Sigmoid colon (tissue), 7 donors: ENCODE results near the gene DIPK1A. TPM values are rescaled to one million over a fixed set of nuclear protein-coding genes. Genes with fewer than 3 reads are reported as not detected.

Experiments
- DNase-seq: peaks from one replicate; pipeline ENCODE4 v3.0.0-alpha.2; 2019
- H3K27ac ChIP-seq, 4 donors: fragments of 200-600 bp; sonication (generic); one replicate each; pipeline ENCODE4 v1.5.1; 2016 to 2019; ENCODE audit warnings: mild to moderate bottlenecking in 1 of 4
- H3K27me3 ChIP-seq, 3 donors: fragments of 200-600 bp; sonication (generic); one replicate each; pipeline ENCODE4 v1.5.1; 2019; ENCODE audit warnings: mild to moderate bottlenecking in 1 of 3
- H3K36me3 ChIP-seq, 4 donors: fragments of 200-600 bp; sonication (generic); one replicate each; pipeline ENCODE4 v1.5.1; 2016 to 2019
- H3K4me1 ChIP-seq, 4 donors: fragments of 200-600 bp; sonication (generic); one replicate each; pipeline ENCODE4 v1.5.1; 2017 to 2019
- H3K4me3 ChIP-seq, 4 donors: fragments of 200-600 bp; sonication (generic); one replicate each; pipeline ENCODE4 v1.5.1; 2017 to 2019; ENCODE audit warnings: mild to moderate bottlenecking in 2 of 4, moderate library complexity in 1 of 4
- H3K9me3 ChIP-seq, 4 donors: fragments of 200-600 bp in 3 of 4; sonication (generic) in 3 of 4; one replicate each; pipeline versions ENCODE4 v1.5.1 to v1.6.1; 2013 to 2019
- EP300 ChIP-seq, 4 donors: sonication (generic); formaldehyde crosslinking; IDR thresholded peaks; one replicate each; pipeline ENCODE4 v1.6.1; 2017; ENCODE audit warnings: antibody characterized with exemption in 4 of 4
- POLR2A ChIP-seq, 2 donors: fragments of 450-650 bp; IDR thresholded peaks; one replicate each; pipeline ENCODE4 v1.6.1; 2016; ENCODE audit warnings: antibody characterized with exemption in 2 of 2, mild to moderate bottlenecking in 2 of 2, moderate library complexity in 2 of 2
- POLR2AphosphoS5 ChIP-seq, 4 donors: sonication (generic); formaldehyde crosslinking; IDR thresholded peaks; one replicate each; pipeline ENCODE4 v1.6.1; 2017; ENCODE audit warnings: antibody characterized with exemption in 4 of 4
- WGBS, 2 donors: extraction: QIAGEN DNeasy Blood & Tissue Kit; methylation state at CpG; one replicate each; pipeline ENCODE4 v1.1.7; 2013; 5-methylcytosine and 5-hydroxymethylcytosine counted together
- intact Hi-C: fragments of 100-400 bp; cut with DNase I; formaldehyde crosslinking; loops from one replicate; pipeline ENCODE4 v1.15.1; 2023
- polyA plus RNA-seq, 3 donors: library from polyadenylated mRNA; stranded (reverse); fragments of 200-250 nt; gene quantifications; one replicate each; pipeline ENCODE4 v1.2.3, GENCODE V29; 2013
- total RNA-seq, 4 donors: library from RNA; depleted of rRNA; stranded (reverse); fragments of >200 nt; gene quantifications; one replicate each; pipeline ENCODE4 v1.1.0, GENCODE V29; 2016
- TF ChIP-seq, protein P1 (sequence below), 4 experiments: fragments of 450-650 bp in 3 of 4; fragments of 200-600 bp in 1 of 4; IDR thresholded peaks; one replicate each; pipeline ENCODE4 v1.5.1; 2016 to 2019; ENCODE audit warnings: antibody characterized with exemption in 4 of 4, mild to moderate bottlenecking in 3 of 4, moderate library complexity in 2 of 4
- donor health status: healthy with polysubstance abuse.
- donor health status: Bipolar disorder and iron deficiency.
- donor health status: healthy.

Gene DIPK1A
- total and polyA plus RNA-seq, 7 donors = 1.8 to 35.5 (median 19.1) TPM

- no peaks in the 10 kb centered on the region for H3K27me3 ChIP-seq
- peaks cover 0 to 21% (median 11%) of the 10 kb centered on the region in 4 donors for H3K4me1 ChIP-seq
- TF ChIP-seq POLR2AphosphoS5 (IDR thresholded peaks at IDR 0.05) = no peak
- no peak for TF ChIP-seq POLR2A (IDR thresholded peaks at IDR 0.05)
- TF ChIP-seq, protein P1, sequence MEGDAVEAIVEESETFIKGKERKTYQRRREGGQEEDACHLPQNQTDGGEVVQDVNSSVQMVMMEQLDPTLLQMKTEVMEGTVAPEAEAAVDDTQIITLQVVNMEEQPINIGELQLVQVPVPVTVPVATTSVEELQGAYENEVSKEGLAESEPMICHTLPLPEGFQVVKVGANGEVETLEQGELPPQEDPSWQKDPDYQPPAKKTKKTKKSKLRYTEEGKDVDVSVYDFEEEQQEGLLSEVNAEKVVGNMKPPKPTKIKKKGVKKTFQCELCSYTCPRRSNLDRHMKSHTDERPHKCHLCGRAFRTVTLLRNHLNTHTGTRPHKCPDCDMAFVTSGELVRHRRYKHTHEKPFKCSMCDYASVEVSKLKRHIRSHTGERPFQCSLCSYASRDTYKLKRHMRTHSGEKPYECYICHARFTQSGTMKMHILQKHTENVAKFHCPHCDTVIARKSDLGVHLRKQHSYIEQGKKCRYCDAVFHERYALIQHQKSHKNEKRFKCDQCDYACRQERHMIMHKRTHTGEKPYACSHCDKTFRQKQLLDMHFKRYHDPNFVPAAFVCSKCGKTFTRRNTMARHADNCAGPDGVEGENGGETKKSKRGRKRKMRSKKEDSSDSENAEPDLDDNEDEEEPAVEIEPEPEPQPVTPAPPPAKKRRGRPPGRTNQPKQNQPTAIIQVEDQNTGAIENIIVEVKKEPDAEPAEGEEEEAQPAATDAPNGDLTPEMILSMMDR (IDR thresholded peaks at IDR 0.05) = no peak
- TF ChIP-seq EP300 (IDR thresholded peaks at IDR 0.05) = no peak
- H3K9me3 ChIP-seq = no peaks in the 10 kb centered on the region
- intact Hi-C loops = no loop called here
- H3K4me3 ChIP-seq = no peak overlapping the region
- no peak for DNase-seq
- whole genome bisulfite sequencing, 2 donors = 88 to 90% methylated on average over 4 of the region's 4 CpGs
- no peak overlapping the region for H3K27ac ChIP-seq
- peaks cover 0 to 5% (median under 1%) of the 10 kb centered on the region in 4 donors for H3K36me3 ChIP-seq
Measured at GRCh38 chr1:92879316-92879968, 81.8 kb downstream of the DIPK1A start.

- Histone ChIP-seq H3K4me3 (no peak overlapping the region), H3K4me1 (peaks cover 0 to 21% (median 11%) of the 10 kb centered on the region in 4 donors), H3K27ac (no peak overlapping the region), H3K36me3 (peaks cover 0 to 16% (median 2%) of the 10 kb centered on the region in 4 donors), H3K9me3 (peaks cover 0 to 2% (median 0%) of the 10 kb centered on the region in 4 donors), H3K27me3 (no peaks in the 10 kb centered on the region)
- TF ChIP-seq POLR2A (IDR thresholded peaks at IDR 0.05) (no peak), POLR2AphosphoS5 (IDR thresholded peaks at IDR 0.05) (no peak), EP300 (IDR thresholded peaks at IDR 0.05) (no peak)
- TF ChIP-seq, protein P1 (IDR thresholded peaks at IDR 0.05) = no peak
- 16 to 55% methylated on average over 4 of the region's 4 CpGs for WGBS, 2 donors
- no peak for DNase-seq
- intact Hi-C loops = no loop called here
Measured at GRCh38 chr1:92877792-92878191, 83.5 kb downstream of the DIPK1A start.

GRCh38 chr1:92877081-92877711 is 84.1 kb downstream of the DIPK1A start:
- intact Hi-C loops = no loop called here
- WGBS, 2 donors = 8 to 38% methylated on average over 4 of the region's 4 CpGs
- DNase-seq = no peak
- H3K27me3 ChIP-seq = no peaks in the 10 kb centered on the region
- TF ChIP-seq, protein P1 (IDR thresholded peaks at IDR 0.05) = no peak
- TF ChIP-seq POLR2AphosphoS5 (IDR thresholded peaks at IDR 0.05) (no peak), POLR2A (IDR thresholded peaks at IDR 0.05) (no peak)
- H3K4me3 ChIP-seq = no peak overlapping the region
- peaks cover 0 to 16% (median 2%) of the 10 kb centered on the region in 4 donors for H3K36me3 ChIP-seq
- peaks cover 0 to 21% (median 11%) of the 10 kb centered on the region in 4 donors for H3K4me1 ChIP-seq
- H3K27ac ChIP-seq = no peak overlapping the region
- H3K9me3 ChIP-seq = peaks cover 0 to 5% (median 0%) of the 10 kb centered on the region in 4 donors

- intact Hi-C loops = no loop called here
- no peaks in the 10 kb centered on the region for H3K27me3 ChIP-seq
- 42 to 81% methylated on average over 4 of the region's 4 CpGs for WGBS, 2 donors
- peaks cover 0 to 16% (median 2%) of the 10 kb centered on the region in 4 donors for H3K36me3 ChIP-seq
- no peak overlapping the region for H3K27ac ChIP-seq
- DNase-seq = no peak
- peaks cover 0 to 5% (median 0%) of the 10 kb centered on the region in 4 donors for H3K9me3 ChIP-seq
- peaks cover 0 to 21% (median 11%) of the 10 kb centered on the region in 4 donors for H3K4me1 ChIP-seq
- TF ChIP-seq POLR2AphosphoS5 (IDR thresholded peaks at IDR 0.05) (no peak), POLR2A (IDR thresholded peaks at IDR 0.05) (no peak)
- no peak overlapping the region for H3K4me3 ChIP-seq
Measured at GRCh38 chr1:92876351-92876750, 84.9 kb downstream of the DIPK1A start.

DNA sequence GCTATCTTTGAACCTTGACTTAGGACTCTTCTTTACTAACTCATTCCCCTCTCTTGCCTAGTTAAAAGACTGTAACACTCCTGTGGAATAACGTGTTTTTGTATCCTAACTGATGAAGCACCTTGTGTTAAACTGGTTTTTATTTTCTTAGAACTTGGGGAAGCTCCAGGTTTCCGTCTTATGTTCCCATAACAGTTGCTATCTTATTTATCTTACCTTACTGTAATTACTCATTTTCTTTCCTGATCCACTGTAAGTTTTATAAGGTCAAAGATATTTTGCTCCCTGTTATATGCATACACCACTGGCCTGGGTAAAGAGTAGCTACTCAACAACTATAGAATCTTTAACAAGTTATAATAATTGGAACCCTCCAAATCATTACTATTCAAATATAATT is 86.3 kb downstream of the DIPK1A start:
- intact Hi-C loops = no loop called here
- Histone ChIP-seq H3K27me3 (no peaks in the 10 kb centered on the region), H3K9me3 (peaks cover 0 to 5% (median 0%) of the 10 kb centered on the region in 4 donors), H3K27ac (no peak overlapping the region), H3K4me1 (peaks cover 0 to 21% (median 11%) of the 10 kb centered on the region in 4 donors), H3K4me3 (no peak overlapping the region), H3K36me3 (peaks cover 0 to 16% (median 2%) of the 10 kb centered on the region in 4 donors)
- DNase-seq = no peak
- 28 to 78% methylated on average over 2 of the region's 2 CpGs for WGBS, 2 donors
- TF ChIP-seq EP300 (IDR thresholded peaks at IDR 0.05) = no peak
- TF ChIP-seq POLR2A (IDR thresholded peaks at IDR 0.05) = no peak
- TF ChIP-seq, protein P1 (IDR thresholded peaks at IDR 0.05) = no peak
- TF ChIP-seq POLR2AphosphoS5 (IDR thresholded peaks at IDR 0.05) = no peak
